ENCODE results near the gene DEAF1.

DNA sequence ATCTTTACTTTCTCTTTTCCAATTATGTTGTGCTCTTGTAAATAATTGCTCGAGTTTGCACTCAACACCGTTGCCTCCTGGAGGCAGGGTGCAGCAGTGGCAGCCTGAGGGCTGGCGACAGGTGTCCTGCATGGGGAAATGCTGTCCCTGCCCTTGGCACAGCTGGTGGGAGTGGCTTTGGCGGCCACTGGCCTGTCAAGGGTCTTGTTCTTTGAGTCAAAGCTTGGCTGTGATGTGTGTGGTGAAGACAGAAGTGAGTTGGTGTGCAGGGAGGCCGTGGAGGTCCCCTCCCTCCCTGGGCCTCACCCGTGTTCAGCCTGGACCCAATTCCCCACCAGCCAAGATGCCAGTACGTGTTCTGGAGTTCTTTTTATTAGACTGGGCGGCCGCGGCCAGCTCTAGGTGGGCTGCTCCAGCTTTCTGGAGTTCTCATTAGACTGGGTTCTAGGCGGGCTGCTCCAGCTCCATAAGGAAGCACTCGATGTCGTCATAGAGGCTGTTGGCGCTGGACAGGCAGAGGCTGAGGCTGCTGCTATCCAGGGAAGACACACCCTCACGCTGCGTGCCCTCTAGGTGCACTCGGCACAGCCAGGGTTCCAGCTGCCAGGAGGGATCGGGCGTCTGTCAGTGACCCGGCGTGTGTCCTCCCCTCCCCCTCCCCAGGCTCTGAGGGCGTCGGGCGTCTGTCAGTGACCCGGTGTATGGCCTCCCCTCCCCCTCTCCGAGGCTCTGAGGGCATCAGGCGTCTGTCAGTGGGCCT lies 82.6 kb downstream of the DEAF1 start:
- TF ChIP-seq CTCF (conservative IDR thresholded peaks at IDR 0.05 in 1 of 2, IDR thresholded peaks at IDR 0.05 in 1 of 2; ENCODE audit: low read depth in 1 of 2, low read length in 2 of 2) (peak; percentile 14 to 38), EZH2 (IDR thresholded peaks at IDR 0.05; ENCODE audit: low read length, missing control alignments) (no peak)

All from fibroblast of lung (primary cell).